ENCODE measurements around the gene ACAA2. TPM values are rescaled to one million over a fixed set of nuclear protein-coding genes. Genes with fewer than 3 reads are reported as not detected.

Gene ACAA2
- total RNA-seq, 1 donor from 2014 or later: 287 TPM

- H3K27me3 ChIP-seq (ENCODE audit: low read depth): no peaks in the 10 kb centered on the region
- peaks cover 6% of the 10 kb centered on the region for H3K4me1 ChIP-seq
- H3K27ac ChIP-seq (replicated peaks): no peak overlapping the region
- H3K36me3 ChIP-seq: no peaks in the 10 kb centered on the region
- intact Hi-C loops (cut with micrococcal nuclease): no loop called here
- no peaks in the 10 kb centered on the region for H3K9me3 ChIP-seq (replicated peaks)
- DNase-seq: no peak
- no peak overlapping the region for H3K4me3 ChIP-seq
- TF ChIP-seq, protein P1, sequence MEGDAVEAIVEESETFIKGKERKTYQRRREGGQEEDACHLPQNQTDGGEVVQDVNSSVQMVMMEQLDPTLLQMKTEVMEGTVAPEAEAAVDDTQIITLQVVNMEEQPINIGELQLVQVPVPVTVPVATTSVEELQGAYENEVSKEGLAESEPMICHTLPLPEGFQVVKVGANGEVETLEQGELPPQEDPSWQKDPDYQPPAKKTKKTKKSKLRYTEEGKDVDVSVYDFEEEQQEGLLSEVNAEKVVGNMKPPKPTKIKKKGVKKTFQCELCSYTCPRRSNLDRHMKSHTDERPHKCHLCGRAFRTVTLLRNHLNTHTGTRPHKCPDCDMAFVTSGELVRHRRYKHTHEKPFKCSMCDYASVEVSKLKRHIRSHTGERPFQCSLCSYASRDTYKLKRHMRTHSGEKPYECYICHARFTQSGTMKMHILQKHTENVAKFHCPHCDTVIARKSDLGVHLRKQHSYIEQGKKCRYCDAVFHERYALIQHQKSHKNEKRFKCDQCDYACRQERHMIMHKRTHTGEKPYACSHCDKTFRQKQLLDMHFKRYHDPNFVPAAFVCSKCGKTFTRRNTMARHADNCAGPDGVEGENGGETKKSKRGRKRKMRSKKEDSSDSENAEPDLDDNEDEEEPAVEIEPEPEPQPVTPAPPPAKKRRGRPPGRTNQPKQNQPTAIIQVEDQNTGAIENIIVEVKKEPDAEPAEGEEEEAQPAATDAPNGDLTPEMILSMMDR (IDR thresholded peaks at IDR 0.05; ENCODE audit: borderline replicate concordance): no peak
Observed at GRCh38 chr18:49819071-49819662, 5.8 kb upstream of the ACAA2 start.

DNA sequence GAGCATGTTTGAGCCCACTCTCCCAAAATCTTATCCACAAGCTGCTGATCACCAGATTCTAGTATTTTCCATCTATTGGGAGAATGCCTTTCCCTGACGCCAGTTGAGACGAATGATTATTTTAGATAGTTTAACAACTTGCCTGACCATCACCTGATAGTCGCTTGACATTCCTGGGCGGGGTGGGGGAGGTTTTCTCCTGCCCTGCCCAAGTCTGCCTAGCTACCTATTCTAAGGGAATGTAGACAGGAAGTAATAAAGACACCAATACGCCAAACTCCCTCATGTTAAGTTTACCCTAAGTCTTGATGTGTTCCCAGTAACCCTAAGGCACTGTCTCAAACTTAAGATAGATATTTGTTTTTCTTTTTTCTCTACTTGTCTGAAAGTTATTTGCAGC is 4.6 kb upstream of the ACAA2 start:
- intact Hi-C loops (cut with micrococcal nuclease): no loop called here
- no peak overlapping the region for H3K4me3 ChIP-seq
- peaks cover 15% of the 10 kb centered on the region for H3K4me1 ChIP-seq
- no peak overlapping the region for H3K27ac ChIP-seq (replicated peaks)
- no peaks in the 10 kb centered on the region for H3K36me3 ChIP-seq
- H3K9me3 ChIP-seq (replicated peaks): no peaks in the 10 kb centered on the region
- no peaks in the 10 kb centered on the region for H3K27me3 ChIP-seq (ENCODE audit: low read depth)
- DNase-seq: no peak
- TF ChIP-seq, protein P1 (IDR thresholded peaks at IDR 0.05; ENCODE audit: borderline replicate concordance): no peak

- Histone ChIP-seq H3K4me3 (no peak overlapping the region), H3K4me1 (peaks cover 36% of the 10 kb centered on the region), H3K27me3 (ENCODE audit: low read depth) (no peaks in the 10 kb centered on the region), H3K36me3 (no peaks in the 10 kb centered on the region), H3K9me3 (replicated peaks) (no peaks in the 10 kb centered on the region), H3K27ac (replicated peaks) (no peak overlapping the region)
- no peak for DNase-seq
- intact Hi-C loops (cut with micrococcal nuclease): no loop called here
- TF ChIP-seq, protein P1 (IDR thresholded peaks at IDR 0.05; ENCODE audit: borderline replicate concordance): no peak
Observed at GRCh38 chr18:49815927-49816326, 2.6 kb upstream of the ACAA2 start.

- Histone ChIP-seq H3K9me3 (replicated peaks) (peaks cover 6% of the 10 kb centered on the region), H3K27ac (replicated peaks) (peak overlapping the region; percentile 98), H3K27me3 (ENCODE audit: low read depth) (no peaks in the 10 kb centered on the region), H3K4me3 (peak overlapping the region; percentile 84), H3K4me1 (peaks cover 41% of the 10 kb centered on the region), H3K36me3 (no peaks in the 10 kb centered on the region)
- intact Hi-C loops (cut with micrococcal nuclease): no loop called here
- TF ChIP-seq, protein P1 (IDR thresholded peaks at IDR 0.05; ENCODE audit: borderline replicate concordance): no peak
- peak; percentile 55 for DNase-seq
Observed at GRCh38 chr18:49814147-49814499, 790 bp upstream of the ACAA2 start.

GRCh38 chr18:49813069-49813318 is 339 bp downstream of the ACAA2 start:
- Histone ChIP-seq H3K27ac (replicated peaks) (peak overlapping the region; percentile 98), H3K4me3 (peak overlapping the region; percentile 84), H3K36me3 (no peaks in the 10 kb centered on the region), H3K4me1 (peaks cover 46% of the 10 kb centered on the region), H3K27me3 (ENCODE audit: low read depth) (no peaks in the 10 kb centered on the region), H3K9me3 (replicated peaks) (peaks cover 14% of the 10 kb centered on the region)
- peak; percentile 33 for DNase-seq
- intact Hi-C loops (cut with micrococcal nuclease): no loop called here
- TF ChIP-seq, protein P1 (IDR thresholded peaks at IDR 0.05; ENCODE audit: borderline replicate concordance): no peak

Measured in left ventricle myocardium inferior (tissue), 1 donor.